Prostate gland (tissue), 2 donors: Measurements from ENCODE around the gene CCSER1. TPM values are rescaled to one million over a fixed set of nuclear protein-coding genes. Genes with fewer than 3 reads are reported as not detected.

ENCODE experiments used
- DNase-seq: peaks from one replicate; pipeline ENCODE4 v3.0.0-alpha.2; 2019; ENCODE audit warnings: low spot score
- H3K27ac ChIP-seq, 2 donors: fragments of 200-600 bp; sonication (generic); 2 replicates each; pipeline ENCODE4 v1.5.1; 2017 to 2019
- H3K27me3 ChIP-seq: fragments of 200-600 bp; sonication (generic); replicated peaks from 2 replicates; pipeline ENCODE4 v1.5.1; 2019; ENCODE audit not compliant: insufficient read depth
- H3K36me3 ChIP-seq, 2 donors: fragments of 200-600 bp; sonication (generic); 1 replicate in 1 of 2; 2 replicates in 1 of 2; pipeline versions ENCODE4 v1.5.1 to v1.8.1; 2017 to 2019
- H3K4me1 ChIP-seq: fragments of 200-600 bp; sonication (generic); replicated peaks from 2 replicates; pipeline ENCODE4 v1.5.1; 2019
- H3K4me3 ChIP-seq, 2 donors: fragments of 200-600 bp; sonication (generic); 2 replicates each; pipeline ENCODE4 v1.5.1; 2017 to 2019
- H3K9me3 ChIP-seq: fragments of 200-600 bp; sonication (generic); 2 replicates; pipeline ENCODE4 v1.5.1; 2017
- CTCF ChIP-seq, 4 experiments: fragments of 200-600 bp in 2 of 4; fragments of 450-650 bp in 2 of 4; sonication (generic) in 2 of 4; IDR thresholded peaks; 1 replicate in 3 of 4; 2 replicates in 1 of 4; pipeline ENCODE4 v1.5.1; 2016 to 2019; ENCODE audit warnings: antibody characterized with exemption in 4 of 4, mild to moderate bottlenecking in 2 of 4, moderate library complexity in 2 of 4
- POLR2A ChIP-seq: fragments of 450-650 bp; IDR thresholded peaks from one replicate; pipeline ENCODE4 v1.6.1; 2016; ENCODE audit warnings: antibody characterized with exemption, mild to moderate bottlenecking
- POLR2AphosphoS5 ChIP-seq: sonication (generic); formaldehyde crosslinking; IDR thresholded peaks from one replicate; pipeline ENCODE4 v1.6.1; 2017; ENCODE audit warnings: antibody characterized with exemption
- WGBS: methylation state at CpG from one replicate; pipeline ENCODE4 v1.1.5; 2018; 5-methylcytosine and 5-hydroxymethylcytosine counted together
- intact Hi-C: fragments of 100-400 bp; cut with DNase I; formaldehyde crosslinking; loops from one replicate; pipeline ENCODE4 v1.14.2; 2022
- total RNA-seq, 2 donors: library from RNA; depleted of rRNA; stranded (reverse); fragments of >200 nt; gene quantifications; one replicate each; pipeline ENCODE4 v1.1.0, GENCODE V29; 2016

The CCSER1 gene
- total RNA-seq, 2 donors from 2014 or later = 11.9 to 32.2 TPM

GRCh38 chr4:90780193-90780592 is 653.0 kb downstream of the CCSER1 start:
- Histone ChIP-seq H3K27me3 (no peaks in the 10 kb centered on the region), H3K36me3 (no peaks in the 10 kb centered on the region), H3K27ac (no peak overlapping the region), H3K9me3 (no peaks in the 10 kb centered on the region), H3K4me1 (no peaks in the 10 kb centered on the region), H3K4me3 (no peak overlapping the region)
- no peak for DNase-seq
- 100% methylated on average over 1 of the region's 1 CpG for WGBS
- no peak for TF ChIP-seq POLR2AphosphoS5
- no peak for TF ChIP-seq POLR2A
- no peak for TF ChIP-seq CTCF (IDR thresholded peaks at IDR 0.05)
- intact Hi-C loops = no loop called here

- no peaks in the 10 kb centered on the region for H3K36me3 ChIP-seq
- no peak overlapping the region for H3K4me3 ChIP-seq
- DNase-seq = no peak
- WGBS = 94% methylated on average over 1 of the region's 1 CpG
- no peak for TF ChIP-seq POLR2A
- no peaks in the 10 kb centered on the region for H3K9me3 ChIP-seq
- intact Hi-C loops = no loop called here
- H3K27me3 ChIP-seq = no peaks in the 10 kb centered on the region
- no peaks in the 10 kb centered on the region for H3K4me1 ChIP-seq
- no peak overlapping the region for H3K27ac ChIP-seq
Measured at GRCh38 chr4:90786602-90787001, 659.4 kb downstream of the CCSER1 start.

DNA sequence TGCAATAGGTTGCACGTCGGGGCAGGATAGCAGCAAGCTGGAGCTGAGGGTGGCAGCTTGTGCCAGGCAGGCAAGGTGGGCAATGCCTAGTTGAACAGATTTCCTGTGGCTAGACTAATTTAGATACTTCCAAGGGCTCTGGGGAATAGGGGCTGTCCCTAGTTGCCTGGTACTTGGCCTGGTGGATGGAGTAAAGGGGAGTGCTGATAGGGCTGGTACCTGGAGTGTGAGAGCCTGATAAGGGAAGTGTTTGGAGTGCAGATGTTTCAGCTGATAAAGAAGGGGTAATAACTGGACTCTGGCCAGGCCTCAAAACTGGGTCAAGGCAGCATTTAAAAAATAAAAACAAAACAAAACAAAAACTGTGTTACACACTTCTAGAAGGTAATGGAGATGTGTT is 665.5 kb downstream of the CCSER1 start:
- WGBS = 100% methylated on average over 2 of the region's 2 CpGs
- H3K27ac ChIP-seq = no peak overlapping the region
- H3K4me1 ChIP-seq = no peaks in the 10 kb centered on the region
- no peaks in the 10 kb centered on the region for H3K9me3 ChIP-seq
- H3K36me3 ChIP-seq = no peaks in the 10 kb centered on the region
- TF ChIP-seq CTCF (IDR thresholded peaks at IDR 0.05) (no peak), POLR2A (no peak), POLR2AphosphoS5 (no peak)
- no peak for DNase-seq
- no peaks in the 10 kb centered on the region for H3K27me3 ChIP-seq
- H3K4me3 ChIP-seq = no peak overlapping the region
- intact Hi-C loops = no loop called here

DNA sequence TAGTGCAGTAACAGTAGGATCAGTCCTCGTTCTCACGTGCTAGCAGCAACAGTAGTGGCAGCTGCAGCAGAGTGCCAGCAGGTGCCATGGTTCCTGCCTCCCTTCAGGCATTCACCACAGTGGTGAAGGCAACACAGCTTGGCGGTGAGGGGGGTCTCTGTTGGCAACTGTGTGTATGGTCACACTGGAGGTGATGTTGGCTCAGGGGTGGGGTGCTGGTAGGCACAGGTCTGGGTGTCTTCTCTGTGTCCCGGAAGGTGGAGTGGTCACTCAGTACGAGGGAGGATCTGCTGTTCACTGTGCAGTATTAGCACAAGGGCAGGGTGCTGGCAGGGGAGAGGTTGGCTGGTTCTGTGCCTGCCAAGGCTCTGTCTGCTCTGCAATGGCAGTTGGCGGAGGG is 671.8 kb downstream of the CCSER1 start:
- Histone ChIP-seq H3K9me3 (no peaks in the 10 kb centered on the region), H3K27ac (no peak overlapping the region), H3K4me3 (no peak overlapping the region), H3K36me3 (no peaks in the 10 kb centered on the region), H3K27me3 (no peaks in the 10 kb centered on the region), H3K4me1 (no peaks in the 10 kb centered on the region)
- no peak for TF ChIP-seq CTCF (IDR thresholded peaks at IDR 0.05)
- TF ChIP-seq POLR2A = no peak
- TF ChIP-seq POLR2AphosphoS5 = no peak
- DNase-seq = no peak
- 91% methylated on average over 6 of the region's 6 CpGs for WGBS
- intact Hi-C loops = no loop called here

- no peak overlapping the region for H3K4me3 ChIP-seq
- no peaks in the 10 kb centered on the region for H3K4me1 ChIP-seq
- TF ChIP-seq POLR2AphosphoS5 = no peak
- TF ChIP-seq CTCF (IDR thresholded peaks at IDR 0.05) = no peak
- no peak for TF ChIP-seq POLR2A
- WGBS = 98% methylated on average over 4 of the region's 4 CpGs
- no peak for DNase-seq
- H3K27ac ChIP-seq = no peak overlapping the region
- intact Hi-C loops = no loop called here
- no peaks in the 10 kb centered on the region for H3K27me3 ChIP-seq
- H3K36me3 ChIP-seq = no peaks in the 10 kb centered on the region
- H3K9me3 ChIP-seq = no peaks in the 10 kb centered on the region
Measured at GRCh38 chr4:90799895-90800294, 672.7 kb downstream of the CCSER1 start.
